ENCODE data around the gene GALNT18.

Gene GALNT18

GRCh38 chr11:11288972-11289616, 332.7 kb downstream of the GALNT18 start:
- TF ChIP-seq SNAI2 (CRISPR knock-in tag; IDR thresholded peaks at IDR 0.05) (no peak), TOX (CRISPR knock-in tag; IDR thresholded peaks at IDR 0.05; ENCODE audit: borderline replicate concordance) (no peak), ZNF565 (CRISPR knock-in tag; conservative IDR thresholded peaks at IDR 0.05; ENCODE audit: low read depth) (no peak), OSR1 (CRISPR knock-in tag; IDR thresholded peaks at IDR 0.05) (no peak), GLIS3 (CRISPR knock-in tag; IDR thresholded peaks at IDR 0.05) (no peak), ZFP30 (CRISPR knock-in tag; IDR thresholded peaks at IDR 0.05) (no peak), ZNF8 (CRISPR knock-in tag; IDR thresholded peaks at IDR 0.05) (no peak), CSDC2 (CRISPR knock-in tag; IDR thresholded peaks at IDR 0.05) (no peak), TCF4 (CRISPR knock-in tag; IDR thresholded peaks at IDR 0.05; ENCODE audit: borderline replicate concordance) (no peak), ISL1 (CRISPR knock-in tag; IDR thresholded peaks at IDR 0.05) (no peak), ZFP3 (CRISPR knock-in tag; IDR thresholded peaks at IDR 0.05) (no peak), ZNF70 (CRISPR knock-in tag; IDR thresholded peaks at IDR 0.05) (no peak), ARNTL (CRISPR knock-in tag; IDR thresholded peaks at IDR 0.05; ENCODE audit: borderline replicate concordance, low read depth) (no peak), PATZ1 (CRISPR knock-in tag; IDR thresholded peaks at IDR 0.05; ENCODE audit: borderline replicate concordance) (no peak), BACH2 (CRISPR knock-in tag; IDR thresholded peaks at IDR 0.05; ENCODE audit: borderline replicate concordance) (no peak)
- ATAC-seq = no peak

GRCh38 chr11:11284481-11284880, 337.3 kb downstream of the GALNT18 start:
- no peak for TF ChIP-seq BACH2 (CRISPR knock-in tag; IDR thresholded peaks at IDR 0.05; ENCODE audit: borderline replicate concordance)
- no peak for TF ChIP-seq ZNF8 (CRISPR knock-in tag; IDR thresholded peaks at IDR 0.05)
- no peak for TF ChIP-seq ZNF70 (CRISPR knock-in tag; IDR thresholded peaks at IDR 0.05)
- TF ChIP-seq ZC3H10 (CRISPR knock-in tag; IDR thresholded peaks at IDR 0.05) = no peak
- no peak for TF ChIP-seq POU6F1 (CRISPR knock-in tag; IDR thresholded peaks at IDR 0.05; ENCODE audit: borderline replicate concordance, low read depth)
- TF ChIP-seq ZFP3 (CRISPR knock-in tag; IDR thresholded peaks at IDR 0.05) = no peak
- no peak for TF ChIP-seq RARB (CRISPR knock-in tag; IDR thresholded peaks at IDR 0.05)
- no peak for TF ChIP-seq CSDC2 (CRISPR knock-in tag; IDR thresholded peaks at IDR 0.05)
- no peak for TF ChIP-seq TOX (CRISPR knock-in tag; IDR thresholded peaks at IDR 0.05; ENCODE audit: borderline replicate concordance)
- no peak for ATAC-seq

GRCh38 chr11:11281626-11282025, 340.2 kb downstream of the GALNT18 start:
- ATAC-seq = no peak

GRCh38 chr11:11280826-11281225, 341.0 kb downstream of the GALNT18 start:
- TF ChIP-seq TOX (CRISPR knock-in tag; IDR thresholded peaks at IDR 0.05; ENCODE audit: borderline replicate concordance) (no peak), ZFP3 (CRISPR knock-in tag; IDR thresholded peaks at IDR 0.05) (no peak), ESRRG (CRISPR knock-in tag; IDR thresholded peaks at IDR 0.05) (no peak), RARB (CRISPR knock-in tag; IDR thresholded peaks at IDR 0.05) (no peak), ZC3H10 (CRISPR knock-in tag; IDR thresholded peaks at IDR 0.05) (no peak), PPARA (CRISPR knock-in tag; IDR thresholded peaks at IDR 0.05; ENCODE audit: borderline replicate concordance) (no peak), TSHZ2 (CRISPR knock-in tag; IDR thresholded peaks at IDR 0.05) (no peak), TCF4 (CRISPR knock-in tag; IDR thresholded peaks at IDR 0.05; ENCODE audit: borderline replicate concordance) (no peak), POU6F1 (CRISPR knock-in tag; IDR thresholded peaks at IDR 0.05; ENCODE audit: borderline replicate concordance, low read depth) (no peak), ZNF8 (CRISPR knock-in tag; IDR thresholded peaks at IDR 0.05) (no peak), ISL1 (CRISPR knock-in tag; IDR thresholded peaks at IDR 0.05) (no peak), ARNTL (CRISPR knock-in tag; IDR thresholded peaks at IDR 0.05; ENCODE audit: borderline replicate concordance, low read depth) (no peak), ZNF70 (CRISPR knock-in tag; IDR thresholded peaks at IDR 0.05) (no peak), CSRNP3 (CRISPR knock-in tag; IDR thresholded peaks at IDR 0.05) (no peak), SNAI2 (CRISPR knock-in tag; IDR thresholded peaks at IDR 0.05) (no peak), BACH2 (CRISPR knock-in tag; IDR thresholded peaks at IDR 0.05; ENCODE audit: borderline replicate concordance) (no peak), ZNF565 (CRISPR knock-in tag; conservative IDR thresholded peaks at IDR 0.05; ENCODE audit: low read depth) (no peak), GLIS3 (CRISPR knock-in tag; IDR thresholded peaks at IDR 0.05) (no peak)
- ATAC-seq = no peak

More at GRCh38 chr11:11281626-11282025, 340.2 kb downstream of the GALNT18 start:
- no peak for TF ChIP-seq CSDC2 (CRISPR knock-in tag; IDR thresholded peaks at IDR 0.05)
- no peak for TF ChIP-seq ZC3H10 (CRISPR knock-in tag; IDR thresholded peaks at IDR 0.05)
- no peak for TF ChIP-seq ESRRG (CRISPR knock-in tag; IDR thresholded peaks at IDR 0.05)
- no peak for TF ChIP-seq ZFP30 (CRISPR knock-in tag; IDR thresholded peaks at IDR 0.05)
- no peak for TF ChIP-seq TOX (CRISPR knock-in tag; IDR thresholded peaks at IDR 0.05; ENCODE audit: borderline replicate concordance)
- TF ChIP-seq PPARA (CRISPR knock-in tag; IDR thresholded peaks at IDR 0.05; ENCODE audit: borderline replicate concordance) = no peak
- TF ChIP-seq ZNF565 (CRISPR knock-in tag; conservative IDR thresholded peaks at IDR 0.05; ENCODE audit: low read depth) = no peak
- TF ChIP-seq RARB (CRISPR knock-in tag; IDR thresholded peaks at IDR 0.05) = no peak
- no peak for TF ChIP-seq TCF4 (CRISPR knock-in tag; IDR thresholded peaks at IDR 0.05; ENCODE audit: borderline replicate concordance)

Measured in SK-N-SH treated with all-trans-retinoic acid at 6 μM for 48 hours (cell line).